Karpas-422 (cell line): ENCODE data around the gene CARD11. TPM values are rescaled to one million over a fixed set of nuclear protein-coding genes. Genes with fewer than 3 reads are reported as not detected.

Experiments
- DNase-seq: peaks from one replicate; pipeline ENCODE4 v3.0.0-alpha.2; 2015
- H2AFZ ChIP-seq: fragments of 200-600 bp; sonication (generic); 2 replicates; pipeline ENCODE4 v1.6.1; 2014; ENCODE audit warnings: antibody characterized with exemption, low read length, mixed read lengths
- H3K27ac ChIP-seq: fragments of 200-600 bp; sonication (generic); 2 replicates; pipeline ENCODE4 v1.5.1; 2014; ENCODE audit warnings: mild to moderate bottlenecking, low read length, moderate library complexity
- H3K27me3 ChIP-seq: fragments of 200-600 bp; sonication (generic); 2 replicates; pipeline ENCODE4 v1.6.1; 2014; ENCODE audit warnings: low read length, mixed read lengths
- H3K36me3 ChIP-seq: fragments of 200-600 bp; sonication (generic); 2 replicates; pipeline ENCODE4 v1.6.1; 2014; ENCODE audit warnings: low read length, mixed read lengths; ENCODE audit not compliant: insufficient read depth
- H3K4me1 ChIP-seq: fragments of 200-600 bp; sonication (generic); 2 replicates; pipeline ENCODE4 v1.6.1; 2014; ENCODE audit warnings: mild to moderate bottlenecking, low read length, mixed read lengths
- H3K4me2 ChIP-seq: fragments of 200-600 bp; sonication (generic); 2 replicates; pipeline ENCODE4 v1.6.1; 2014; ENCODE audit warnings: low read length, low read depth, mild to moderate bottlenecking; ENCODE audit not compliant: poor library complexity, severe bottlenecking
- H3K4me3 ChIP-seq: fragments of 200-600 bp; sonication (generic); 2 replicates; pipeline ENCODE4 v1.5.1; 2014; ENCODE audit warnings: mild to moderate bottlenecking, antibody characterized with exemption, low read length, mixed read lengths
- H3K79me2 ChIP-seq: fragments of 200-600 bp; sonication (generic); 2 replicates; pipeline ENCODE4 v1.6.1; 2014; ENCODE audit warnings: mild to moderate bottlenecking, low read length, mixed read lengths
- H3K9ac ChIP-seq: fragments of 200-600 bp; sonication (generic); 2 replicates; pipeline ENCODE4 v1.6.0; 2014; ENCODE audit warnings: low read length
- H3K9me2 ChIP-seq: fragments of 200-600 bp; sonication (generic), shearing (Covaris generic); replicated peaks from 2 replicates; pipeline ENCODE4 v1.6.0; 2014; ENCODE audit warnings: mild to moderate bottlenecking, low read length, moderate library complexity; ENCODE audit not compliant: insufficient read depth
- H3K9me3 ChIP-seq: fragments of 300-700, 200-600 bp; sonication (generic); 2 replicates; pipeline ENCODE4 v1.6.1; 2014; ENCODE audit warnings: low read length, mixed read lengths
- H4K20me1 ChIP-seq: fragments of 200-600 bp; sonication (generic); 2 replicates; pipeline ENCODE4 v1.6.1; 2014; ENCODE audit warnings: mild to moderate bottlenecking, antibody characterized with exemption, low read length, low read depth; ENCODE audit not compliant: insufficient read depth
- total RNA-seq: library from RNA; depleted of rRNA; stranded (reverse); fragments of >200 nt; shearing (Covaris generic); gene quantifications from 2 replicates; pipeline ENCODE4 v1.2.3, GENCODE V29; 2014; ENCODE audit warnings: low replicate concordance

The CARD11 gene
- total RNA-seq, 1 experiment from 2014 or later: 38.5 TPM

GRCh38 chr7:2967705-2968104, 76.0 kb downstream of the CARD11 start:
- Histone ChIP-seq H3K9me2 (no peaks in the 10 kb centered on the region), H3K27me3 (no peaks in the 10 kb centered on the region), H3K4me1 (no peaks in the 10 kb centered on the region), H3K9me3 (peaks cover 27% of the 10 kb centered on the region), H4K20me1 (no peaks in the 10 kb centered on the region), H3K27ac (no peak overlapping the region), H3K36me3 (peaks cover 16% of the 10 kb centered on the region; the same call in 1 of the 2 replicates), H3K4me3 (no peak overlapping the region), H3K79me2 (peaks cover 4% of the 10 kb centered on the region; the same call in 1 of the 2 replicates), H2AFZ (no peak overlapping the region), H3K4me2 (no peak overlapping the region), H3K9ac (no peak overlapping the region)
- no peak for DNase-seq

GRCh38 chr7:2967253-2967652, 76.4 kb downstream of the CARD11 start:
- peaks cover 27% of the 10 kb centered on the region for H3K9me3 ChIP-seq
- H3K9me2 ChIP-seq: no peaks in the 10 kb centered on the region
- no peak overlapping the region for H2AFZ ChIP-seq
- H3K4me3 ChIP-seq: no peak overlapping the region
- peaks cover 4% of the 10 kb centered on the region; the same call in 1 of the 2 replicates for H3K79me2 ChIP-seq
- no peak overlapping the region for H3K27ac ChIP-seq
- no peak overlapping the region for H3K9ac ChIP-seq
- H4K20me1 ChIP-seq: no peaks in the 10 kb centered on the region
- no peak overlapping the region for H3K4me2 ChIP-seq
- peaks cover 16% of the 10 kb centered on the region; the same call in 1 of the 2 replicates for H3K36me3 ChIP-seq
- no peak for DNase-seq
- no peaks in the 10 kb centered on the region for H3K27me3 ChIP-seq
- no peaks in the 10 kb centered on the region for H3K4me1 ChIP-seq

DNA sequence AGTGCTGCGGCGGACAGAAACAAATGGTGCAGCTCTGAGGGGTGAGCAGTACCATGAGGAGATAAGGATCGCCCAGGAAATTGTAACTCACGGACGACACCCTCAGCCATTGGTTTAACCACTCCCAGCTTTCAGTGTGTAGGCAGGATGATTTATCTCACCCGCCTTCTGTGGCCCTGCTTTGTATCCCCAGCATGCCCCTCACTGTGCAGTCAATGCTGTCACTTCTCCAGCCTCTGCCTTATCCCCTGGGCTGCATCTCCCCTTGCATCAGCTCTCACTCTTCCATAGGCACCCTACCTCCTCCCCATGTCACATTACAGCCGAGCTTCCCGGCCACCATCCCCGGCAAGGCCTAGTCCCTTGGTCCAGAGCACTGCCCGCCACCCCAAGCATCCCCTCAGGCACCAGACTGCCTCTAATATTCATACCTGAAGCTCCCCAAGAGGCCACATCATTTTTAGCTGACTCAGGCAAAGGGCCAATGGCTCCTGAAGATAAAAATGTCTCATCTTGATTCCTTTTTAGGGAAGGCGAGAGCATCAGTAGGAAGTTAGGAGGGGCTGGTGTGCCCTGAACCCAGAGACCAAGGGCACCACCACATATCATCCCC, 77.1 kb downstream of the CARD11 start:
- Histone ChIP-seq H3K4me3 (no peak overlapping the region), H3K27me3 (no peaks in the 10 kb centered on the region), H3K9me2 (no peaks in the 10 kb centered on the region), H3K4me2 (no peak overlapping the region), H3K9ac (no peak overlapping the region), H3K36me3 (peaks cover 16% of the 10 kb centered on the region; the same call in 1 of the 2 replicates), H2AFZ (no peak overlapping the region), H3K4me1 (no peaks in the 10 kb centered on the region), H3K9me3 (peaks cover 27% of the 10 kb centered on the region), H3K27ac (no peak overlapping the region), H4K20me1 (no peaks in the 10 kb centered on the region), H3K79me2 (peaks cover 4% of the 10 kb centered on the region; the same call in 1 of the 2 replicates)
- no peak for DNase-seq

DNA sequence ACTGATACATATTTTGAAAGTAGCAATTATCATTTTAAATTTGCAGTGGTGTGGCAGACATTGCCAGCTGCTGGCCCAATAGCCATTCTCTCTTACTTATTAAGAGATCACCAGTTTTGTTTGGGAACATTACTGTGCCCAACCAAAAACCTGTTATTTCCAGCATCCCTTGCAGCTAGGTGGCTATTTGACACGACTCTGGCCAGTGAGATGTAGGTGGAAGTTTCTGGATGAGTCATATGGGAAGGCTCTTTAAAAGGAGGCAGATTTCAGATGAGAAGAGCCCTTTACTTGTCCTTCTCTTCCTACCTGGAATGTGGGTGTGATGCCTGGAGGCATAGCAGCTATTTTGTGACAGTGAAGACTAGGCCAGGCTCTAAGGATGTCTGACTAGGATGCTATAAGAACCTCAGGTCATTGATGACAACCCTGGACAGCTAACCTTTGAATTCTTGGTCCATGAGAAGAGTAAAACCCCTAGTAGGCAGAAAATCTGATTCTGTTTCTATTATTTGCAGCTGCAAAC, 77.9 kb downstream of the CARD11 start:
- no peak overlapping the region for H3K4me2 ChIP-seq
- no peaks in the 10 kb centered on the region for H4K20me1 ChIP-seq
- H3K27me3 ChIP-seq: no peaks in the 10 kb centered on the region
- H3K9me3 ChIP-seq: peaks cover 21% of the 10 kb centered on the region
- no peak overlapping the region for H3K9ac ChIP-seq
- H3K9me2 ChIP-seq: no peaks in the 10 kb centered on the region
- H3K27ac ChIP-seq: no peak overlapping the region
- H2AFZ ChIP-seq: no peak overlapping the region
- no peak overlapping the region for H3K4me3 ChIP-seq
- peaks cover 4% of the 10 kb centered on the region; the same call in 1 of the 2 replicates for H3K79me2 ChIP-seq
- DNase-seq: no peak
- H3K4me1 ChIP-seq: no peaks in the 10 kb centered on the region
- peaks cover 16% of the 10 kb centered on the region; the same call in 1 of the 2 replicates for H3K36me3 ChIP-seq

DNA sequence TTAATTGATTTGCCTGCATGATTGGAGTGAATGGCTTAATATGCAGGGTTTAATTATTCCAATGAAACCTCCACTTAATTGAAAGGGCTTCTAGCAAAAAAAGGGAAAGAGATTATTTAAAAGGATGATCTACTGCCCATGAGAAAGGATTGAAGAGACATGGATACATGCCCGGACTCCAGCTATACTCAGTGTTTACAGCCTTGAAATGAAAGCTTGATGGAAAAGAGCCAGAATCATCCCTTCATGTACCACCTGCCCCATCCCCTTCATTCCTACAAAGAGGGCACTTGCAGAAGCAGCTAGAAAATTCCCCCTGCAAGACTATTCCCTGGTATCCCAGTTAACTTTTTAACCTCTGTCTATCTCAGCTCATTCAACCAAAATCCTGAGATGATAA, 78.4 kb downstream of the CARD11 start:
- peaks cover 18% of the 10 kb centered on the region for H3K9me3 ChIP-seq
- H3K4me1 ChIP-seq: no peaks in the 10 kb centered on the region
- H2AFZ ChIP-seq: no peak overlapping the region
- no peaks in the 10 kb centered on the region for H3K9me2 ChIP-seq
- H3K79me2 ChIP-seq: peaks cover 2% of the 10 kb centered on the region; the same call in 1 of the 2 replicates
- H3K27me3 ChIP-seq: no peaks in the 10 kb centered on the region
- no peak overlapping the region for H3K4me3 ChIP-seq
- peaks cover 14% of the 10 kb centered on the region; the same call in 1 of the 2 replicates for H3K36me3 ChIP-seq
- no peaks in the 10 kb centered on the region for H4K20me1 ChIP-seq
- no peak overlapping the region for H3K4me2 ChIP-seq
- H3K9ac ChIP-seq: no peak overlapping the region
- no peak for DNase-seq
- no peak overlapping the region for H3K27ac ChIP-seq

- no peak overlapping the region for H3K4me3 ChIP-seq
- H3K4me1 ChIP-seq: no peaks in the 10 kb centered on the region
- no peaks in the 10 kb centered on the region for H4K20me1 ChIP-seq
- H3K4me2 ChIP-seq: no peak overlapping the region
- H3K27ac ChIP-seq: no peak overlapping the region
- no peaks in the 10 kb centered on the region for H3K79me2 ChIP-seq
- H3K9ac ChIP-seq: no peak overlapping the region
- 0 out of 2 replicates have a peak, but pooled peaks cover 6% of the 10 kb centered on the region for H3K36me3 ChIP-seq
- no peak for DNase-seq
- peaks cover 7% of the 10 kb centered on the region; the same call in 1 of the 2 replicates for H3K9me3 ChIP-seq
- no peak overlapping the region for H2AFZ ChIP-seq
- no peaks in the 10 kb centered on the region for H3K27me3 ChIP-seq
- no peaks in the 10 kb centered on the region for H3K9me2 ChIP-seq
Measured at GRCh38 chr7:2964208-2964607, 79.5 kb downstream of the CARD11 start.

DNA sequence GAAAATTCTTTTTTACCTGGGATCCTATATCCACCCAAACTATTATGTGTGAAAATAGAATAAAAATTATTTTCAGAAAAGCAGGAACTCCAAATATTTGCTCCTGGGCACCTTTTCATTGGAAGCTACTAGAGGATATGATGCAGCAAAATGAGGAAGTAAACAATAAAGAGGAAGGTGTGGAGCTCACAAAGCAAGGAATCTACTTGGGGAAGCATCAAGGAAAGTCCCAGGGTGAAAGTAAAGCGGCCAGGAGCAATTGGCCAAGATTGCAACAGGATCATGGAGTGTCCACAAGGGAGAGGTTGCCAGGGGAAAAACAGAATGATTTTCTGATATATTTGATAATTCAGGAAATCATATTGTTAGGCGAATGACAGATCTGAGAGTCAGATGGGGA, 80.8 kb downstream of the CARD11 start:
- no peak overlapping the region for H3K27ac ChIP-seq
- H2AFZ ChIP-seq: no peak overlapping the region
- no peaks in the 10 kb centered on the region for H3K79me2 ChIP-seq

GRCh38 chr7:2959828-2960599, 83.7 kb downstream of the CARD11 start:
- H3K36me3 ChIP-seq: peaks cover 5% of the 10 kb centered on the region
- no peaks in the 10 kb centered on the region for H4K20me1 ChIP-seq
- no peak for DNase-seq
- H3K27ac ChIP-seq: no peak overlapping the region
- H3K4me2 ChIP-seq: no peak overlapping the region
- no peaks in the 10 kb centered on the region for H3K79me2 ChIP-seq
- no peak overlapping the region for H3K9ac ChIP-seq
- H3K9me2 ChIP-seq: no peaks in the 10 kb centered on the region
- H3K4me1 ChIP-seq: no peaks in the 10 kb centered on the region
- no peaks in the 10 kb centered on the region for H3K9me3 ChIP-seq
- H3K4me3 ChIP-seq: no peak overlapping the region
- H3K27me3 ChIP-seq: no peaks in the 10 kb centered on the region
- H2AFZ ChIP-seq: no peak overlapping the region

More for the DNA sequence above, 80.8 kb downstream of the CARD11 start:
- Histone ChIP-seq H3K9me3 (peaks cover 7% of the 10 kb centered on the region; the same call in 1 of the 2 replicates), H3K36me3 (peaks cover 3% of the 10 kb centered on the region; the same call in 1 of the 2 replicates), H3K9ac (no peak overlapping the region), H3K27me3 (no peaks in the 10 kb centered on the region), H3K4me3 (no peak overlapping the region), H4K20me1 (no peaks in the 10 kb centered on the region), H3K9me2 (no peaks in the 10 kb centered on the region), H3K4me1 (no peaks in the 10 kb centered on the region), H3K4me2 (no peak overlapping the region)
- no peak for DNase-seq
